GM23248 (cell line): ENCODE measurements around the gene DHRS4L2.
"Not testable (repeated sequence)": the region's sequence is repeated elsewhere in the genome, so short reads cannot be mapped to it uniquely, and the experiment has no call there.

Experiments
- EZH2 ChIP-seq: fragments of 200-600 bp; sonication (generic); IDR thresholded peaks from 2 replicates; pipeline ENCODE4 v1.6.1; 2018; ENCODE audit warnings: antibody characterized with exemption, mild to moderate bottlenecking; ENCODE audit not compliant: insufficient read depth, poor library complexity, severe bottlenecking
- EZH2phosphoT487 ChIP-seq: fragments of 200-600 bp; sonication (generic); IDR thresholded peaks from 2 replicates; pipeline ENCODE4 v1.6.1; 2018; ENCODE audit warnings: antibody characterized with exemption, moderate library complexity, mild to moderate bottlenecking, low read depth; ENCODE audit not compliant: insufficient read depth

- not testable (repeated sequence) for TF ChIP-seq EZH2phosphoT487, EZH2
Observed at GRCh38 chr14:24001078-24001477, 12.3 kb downstream of the DHRS4L2 start.
